Stimulated activated CD4-positive, alpha-beta T cell treated with anti-CD3 and anti-CD28 coated beads, Interleukin-2, amount 100 ng/mL, for 24 hours (primary cell): ENCODE results near the gene ATXN2.

Experiments
- DNase-seq, 2 donors: peaks; one replicate each; pipeline ENCODE4 v3.0.0-alpha.2; 2020

Gene ATXN2

GRCh38 chr12:111448846-111449790, 150.0 kb downstream of the ATXN2 start:
- DNase-seq = no peak

DNA sequence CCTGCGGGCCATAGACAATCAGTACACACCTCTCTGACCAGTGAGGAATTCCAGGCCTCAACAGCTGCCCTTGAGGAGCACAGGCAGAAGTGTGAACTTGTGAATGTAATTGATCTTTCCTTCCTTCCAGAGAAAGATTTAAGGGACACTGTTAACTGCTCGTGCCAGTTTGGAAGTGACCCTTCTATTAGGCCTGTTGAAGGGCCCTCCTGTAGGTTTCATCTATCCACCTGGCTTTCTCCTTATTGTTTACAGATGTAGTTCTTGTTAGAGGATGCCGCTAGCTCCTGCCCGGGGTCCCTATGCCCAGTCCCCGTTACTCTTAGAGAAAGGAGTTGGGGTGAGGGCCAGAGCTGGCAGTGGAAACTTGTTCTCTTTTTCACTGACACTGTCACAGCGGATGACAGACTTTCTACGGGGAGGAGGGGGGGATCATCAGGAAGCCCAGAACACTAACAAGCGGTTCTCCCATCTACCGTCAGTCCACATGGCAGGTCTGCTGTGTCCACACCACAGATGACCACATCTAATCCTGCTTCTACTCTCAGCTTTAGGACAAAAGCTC, 150.8 kb downstream of the ATXN2 start:
- no peak for DNase-seq

- DNase-seq = no peak
These were observed 151.4 kb downstream of the ATXN2 start for GRCh38 chr12:111447571-111448265.

DNA sequence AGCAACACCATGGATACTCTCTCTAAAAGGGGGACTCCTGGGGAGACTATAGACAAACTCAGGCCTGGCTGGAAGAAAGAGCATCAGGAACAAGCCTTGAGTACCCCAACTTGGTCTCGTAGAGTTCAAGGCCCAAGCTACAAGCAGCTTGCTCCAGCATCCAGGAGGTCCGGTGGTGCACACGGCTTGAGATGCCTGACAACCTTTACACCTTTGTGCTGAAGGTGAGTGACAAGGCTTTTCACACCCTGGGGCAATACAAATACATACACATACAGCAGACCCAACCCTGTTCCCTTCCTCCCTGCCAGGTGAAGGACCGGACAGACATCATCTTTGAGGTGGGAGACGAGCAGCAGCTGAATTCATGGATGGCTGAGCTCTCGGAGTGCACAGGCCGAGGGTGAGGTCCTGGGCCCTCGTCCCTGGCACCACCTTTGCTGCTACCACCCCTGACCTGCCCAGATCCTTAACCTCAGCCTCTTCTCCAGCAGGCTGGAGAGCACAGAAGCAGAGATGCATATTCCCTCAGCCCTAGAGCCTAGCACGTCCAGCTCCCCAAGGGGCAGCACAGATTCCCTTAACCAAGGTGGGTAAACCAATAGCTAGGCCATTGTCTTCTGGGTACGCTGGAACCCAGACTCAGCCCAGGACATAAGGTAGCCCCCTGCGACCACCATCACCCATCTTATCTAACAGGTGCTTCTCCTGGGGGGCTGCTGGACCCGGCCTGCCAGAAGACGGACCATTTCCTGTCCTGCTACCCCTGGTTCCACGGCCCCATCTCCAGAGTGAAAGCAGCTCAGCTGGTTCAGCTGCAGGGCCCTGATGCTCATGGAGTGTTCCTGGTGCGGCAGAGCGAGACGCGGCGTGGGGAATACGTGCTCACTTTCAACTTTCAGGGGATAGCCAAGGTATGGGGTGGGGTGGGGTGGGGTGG, 152.2 kb downstream of the ATXN2 start:
- no peak for DNase-seq

DNA sequence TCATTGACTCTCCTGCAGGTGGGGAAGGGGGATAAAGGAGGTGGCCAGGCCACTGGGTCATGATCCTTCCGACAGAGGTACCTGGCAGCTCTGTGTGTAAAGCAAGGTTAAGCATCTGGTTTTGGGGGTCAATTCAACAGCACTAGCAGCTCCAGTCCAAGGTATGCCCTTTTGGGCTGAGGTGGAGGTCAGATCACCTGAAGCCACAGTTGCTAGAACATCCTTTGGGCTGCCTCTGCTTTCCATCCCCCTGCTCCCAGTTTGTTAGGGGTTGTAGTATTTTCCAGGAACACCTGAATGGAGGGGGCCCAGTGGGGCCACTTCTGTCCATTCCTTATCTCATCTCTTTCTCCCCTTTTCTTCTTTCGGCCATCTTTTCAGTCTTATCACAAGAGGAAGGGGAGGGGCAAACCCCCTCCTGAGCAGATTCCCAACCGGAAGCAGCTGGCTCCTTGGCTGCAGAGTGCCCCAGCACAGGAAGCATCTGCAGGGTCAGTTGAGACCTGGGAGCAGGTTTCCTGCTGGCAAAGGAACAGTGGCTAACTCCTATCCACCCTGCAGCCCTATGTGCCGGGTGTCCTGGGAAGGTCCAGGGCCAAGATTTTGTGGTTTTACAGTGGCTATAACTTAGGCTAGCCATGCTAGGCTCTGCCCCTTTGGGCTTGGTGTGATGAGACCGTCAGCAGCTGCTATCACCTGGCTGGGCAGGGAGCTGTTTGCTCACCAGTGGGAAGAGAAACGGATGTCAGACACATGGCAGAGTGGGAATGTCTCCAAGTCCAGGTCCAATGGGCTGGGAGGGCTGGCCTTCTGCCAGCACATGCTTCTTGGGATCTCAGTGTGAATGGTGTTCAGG, 153.2 kb downstream of the ATXN2 start:
- DNase-seq = peak in 1 of 2 donors; percentile 14

- peak; percentile 86 to 87 for DNase-seq
These were observed 154.0 kb downstream of the ATXN2 start for GRCh38 chr12:111444925-111445725.

DNA sequence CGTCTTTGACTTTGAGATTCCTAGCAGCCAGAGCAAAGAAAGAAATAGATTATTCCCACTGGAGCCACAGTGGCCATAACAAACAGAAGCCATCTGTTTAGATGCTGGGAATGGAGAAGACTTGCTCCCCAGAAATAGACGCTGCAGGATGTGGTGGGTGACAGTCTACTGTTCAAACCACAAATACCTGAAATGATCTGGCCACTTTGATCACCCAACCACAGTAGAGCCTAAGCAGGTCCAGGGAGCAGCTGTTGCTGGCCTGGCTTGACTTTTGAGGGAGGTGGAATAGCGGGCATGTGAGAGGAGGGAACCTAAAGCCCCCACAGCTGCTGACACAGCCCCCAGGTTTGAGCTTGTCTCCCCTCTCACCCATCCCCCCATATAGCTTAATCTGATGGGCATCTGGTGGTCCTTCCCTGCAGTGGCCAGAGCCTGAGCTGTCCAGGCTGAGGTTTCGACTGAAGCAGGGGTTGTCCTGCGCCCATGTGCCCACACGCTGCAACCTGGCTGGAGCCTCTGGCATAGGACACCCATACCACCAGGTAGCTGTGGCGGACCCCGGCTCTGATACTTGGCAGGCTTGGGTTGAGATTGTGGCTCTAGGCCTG, 154.7 kb downstream of the ATXN2 start:
- DNase-seq = peak in 1 of 2 donors; percentile 27

DNA sequence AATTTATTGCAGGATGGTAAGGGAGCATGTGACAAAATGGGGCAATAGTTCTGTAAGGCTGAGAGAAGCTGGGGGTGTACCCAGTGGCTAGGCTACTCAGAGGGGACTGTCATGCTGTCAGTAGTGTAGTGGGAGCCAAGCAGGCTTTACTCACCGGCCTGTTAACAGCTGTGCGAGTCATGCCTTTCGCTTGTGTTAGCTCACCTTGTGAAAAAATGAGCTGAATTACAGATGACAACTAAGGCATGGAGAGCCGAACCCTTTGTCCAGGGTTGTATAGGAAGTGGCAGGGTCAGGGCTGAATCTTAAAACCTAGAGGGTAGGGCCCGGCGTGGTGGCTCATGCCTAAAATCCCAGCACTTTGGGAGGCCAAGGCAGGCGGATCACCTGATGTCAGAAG, 155.5 kb downstream of the ATXN2 start:
- DNase-seq = peak; percentile 48 to 65

DNA sequence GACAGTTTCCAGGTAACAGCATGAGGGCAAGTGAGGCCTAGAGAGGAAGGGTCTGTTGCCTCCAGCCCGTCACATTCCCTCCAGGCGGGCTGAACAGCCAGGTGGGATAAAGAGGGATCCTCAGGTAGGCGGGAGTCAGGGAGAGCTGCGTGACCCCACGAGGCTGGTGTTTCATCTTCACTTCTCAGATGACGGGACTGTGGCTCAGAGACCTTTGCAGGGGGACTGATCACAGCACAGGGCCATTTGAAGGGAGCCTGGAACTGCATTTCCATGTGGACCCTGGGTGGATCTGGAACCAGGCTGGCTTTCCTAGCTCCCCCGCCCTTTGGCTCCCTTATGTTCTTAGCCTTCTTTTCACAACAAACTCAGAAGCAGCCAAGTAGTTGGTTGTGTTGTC, 156.0 kb downstream of the ATXN2 start:
- no peak for DNase-seq

DNA sequence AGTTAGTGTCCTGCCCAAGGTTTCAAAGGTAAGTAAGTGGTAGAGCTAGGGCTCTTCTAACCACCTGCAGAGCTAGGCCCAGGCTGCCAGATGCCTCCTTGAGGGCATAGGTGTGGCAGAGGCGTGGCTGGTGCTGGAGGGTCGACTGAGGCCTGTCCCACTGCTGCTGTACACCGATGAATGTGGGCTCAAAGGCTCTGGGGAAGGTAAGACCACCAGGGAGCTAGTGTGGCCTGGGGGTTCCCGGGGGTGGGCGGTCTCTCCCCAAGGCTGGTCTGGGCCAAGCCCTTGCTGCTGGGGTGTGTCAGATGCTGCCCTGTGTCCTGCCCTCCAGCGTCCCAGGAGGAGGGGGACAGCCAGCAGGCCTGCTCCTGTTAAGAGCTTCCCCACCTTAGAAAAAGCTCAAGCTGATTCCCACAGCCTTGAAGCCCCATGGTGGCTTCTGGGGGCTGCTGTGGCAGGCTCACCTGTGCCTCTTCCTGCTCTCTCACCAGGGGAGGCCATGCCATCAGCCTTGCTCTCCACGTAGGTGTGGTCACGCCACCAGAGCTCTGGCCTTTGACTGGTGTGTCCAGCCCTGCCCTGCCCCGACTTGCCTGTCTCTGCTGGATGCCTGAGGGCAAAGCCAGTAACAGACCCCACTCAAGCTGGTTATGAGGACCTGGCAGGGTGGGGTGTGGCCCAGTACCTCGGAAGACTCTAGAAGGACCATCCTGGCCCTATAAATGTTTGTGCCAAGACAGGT, 156.6 kb downstream of the ATXN2 start:
- no peak for DNase-seq

- no peak for DNase-seq
These were observed 157.8 kb downstream of the ATXN2 start for GRCh38 chr12:111441107-111441928.

GRCh38 chr12:111440631-111441030, 158.5 kb downstream of the ATXN2 start:
- DNase-seq = no peak

GRCh38 chr12:111440152-111440551, 159.0 kb downstream of the ATXN2 start:
- no peak for DNase-seq

DNA sequence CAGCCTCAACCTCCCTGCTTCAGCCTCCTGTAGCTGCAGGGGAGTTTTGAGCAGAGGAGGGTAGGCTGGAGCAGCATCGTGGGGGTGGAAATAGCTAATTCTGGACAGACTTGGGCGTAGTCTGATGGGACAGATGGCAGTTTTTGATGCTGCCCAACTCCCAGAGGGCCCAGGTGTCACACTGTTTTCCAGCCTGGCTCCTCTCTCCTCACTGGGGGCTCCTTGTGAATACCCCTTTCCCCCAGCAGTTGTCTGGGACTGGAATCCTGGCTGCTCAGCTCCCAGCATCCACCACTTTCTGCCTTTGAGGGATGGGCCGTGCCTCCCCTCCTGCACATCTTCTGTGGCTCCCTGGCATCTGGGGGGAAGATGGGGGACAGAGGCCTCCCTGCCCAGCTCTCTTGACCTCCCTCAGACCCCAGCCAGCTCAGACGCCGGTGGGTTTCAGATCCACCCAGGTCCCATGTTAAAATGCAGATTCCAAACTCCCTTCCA, 159.4 kb downstream of the ATXN2 start:
- no peak for DNase-seq

DNA sequence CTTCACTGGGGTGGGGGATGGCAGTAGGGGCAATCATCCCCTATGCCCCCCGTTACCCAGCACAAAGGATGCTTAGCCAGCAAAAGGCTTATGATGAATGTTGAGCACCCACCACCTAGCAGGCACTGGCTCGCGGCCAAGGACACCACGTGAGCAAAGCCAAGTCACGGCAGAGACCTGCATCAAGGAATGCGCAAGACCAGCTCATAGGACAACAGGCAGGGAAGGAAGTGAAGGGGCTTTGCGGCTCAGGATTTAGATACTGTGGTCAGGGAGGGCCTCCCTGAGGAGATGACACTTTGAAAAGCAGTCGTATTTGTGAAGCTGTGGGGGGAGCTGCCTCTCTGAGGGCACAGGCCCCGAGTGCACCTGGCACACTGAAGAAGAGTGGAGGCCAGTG, 160.6 kb downstream of the ATXN2 start:
- peak; percentile 57 to 59 for DNase-seq

GRCh38 chr12:111437816-111438454, 161.2 kb downstream of the ATXN2 start:
- DNase-seq = peak in 1 of 2 donors; percentile 22

DNA sequence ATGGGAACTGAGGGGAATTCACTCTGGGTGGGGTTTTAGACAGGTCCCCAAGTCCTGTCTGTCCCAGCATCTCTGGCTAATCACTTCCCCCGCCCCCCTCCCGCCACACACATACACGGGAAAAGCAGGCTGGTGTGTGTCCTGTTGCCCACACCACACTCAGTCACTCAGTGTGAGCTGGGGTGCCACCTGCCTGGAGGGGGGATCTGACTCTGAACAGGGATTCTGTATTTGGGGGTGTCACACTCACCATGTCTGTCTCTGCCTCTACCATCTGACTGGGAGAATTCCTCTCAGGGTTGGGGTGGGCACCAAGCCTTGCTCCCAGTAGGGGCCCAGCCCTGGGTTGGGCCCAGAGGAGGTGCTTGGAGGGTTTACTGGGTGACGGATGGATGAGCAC, 162.3 kb downstream of the ATXN2 start:
- peak in 1 of 2 donors; percentile 18 for DNase-seq

GRCh38 chr12:111436266-111436665, 162.8 kb downstream of the ATXN2 start:
- DNase-seq = peak in 1 of 2 donors; percentile 18
